A549 (cell line): ENCODE results near the gene SLC25A26. TPM values are rescaled to one million over a fixed set of nuclear protein-coding genes. Genes with fewer than 3 reads are reported as not detected.

Source experiments
- ATAC-seq, 2 experiments: fragments of 200-7000 bp in 1 of 2; fragments of >200 bp in 1 of 2; cut with Nextera tagmentation in 1 of 2; cut with Tn5 transposase in 1 of 2; 3 replicates each; pipeline versions ENCODE4 v1.8.0 to v1.9.1; 2018 to 2020; ENCODE audit warnings: mild to moderate bottlenecking in 1 of 2, moderate library complexity in 1 of 2
- CTCF ChIA-PET: fragments of 300-600 bp; sonication (Branson Sonifier 250); formaldehyde crosslinking; extraction: SDS; loops from one replicate; lab custom pipeline; 2021; ENCODE audit warnings: antibody characterized with exemption, inconsistent platforms; lab: Yijun Ruan, JAX
- POLR2A ChIA-PET: fragments of 350-600 bp; formaldehyde crosslinking; extraction: SDS; loops from one replicate; lab custom pipeline; 2021; ENCODE audit warnings: antibody characterized with exemption, inconsistent platforms; lab: Yijun Ruan, JAX
- DNase-seq, 2 experiments: peaks; one replicate each; pipeline versions ENCODE4 v3.0.0 to v3.0.0-alpha.2; 2011 to 2016; ENCODE audit warnings: low read depth in 1 of 2, low spot score in 1 of 2
- FAIRE-seq: peaks from 2 replicates; lab custom pipeline; 2011; peaks lifted over from hg19 to GRCh38; lab: Jason Lieb, UNC
- H3K27ac ChIP-seq, 2 experiments: fragments of >200 bp; sonication (Bioruptor Twin); formaldehyde crosslinking; 3 replicates each; pipeline ENCODE4 v1.5.1; 2016 to 2017
- H3K4me1 ChIP-seq: fragments of >200 bp; sonication (Bioruptor Twin); formaldehyde crosslinking; 3 replicates; pipeline ENCODE4 v1.6.1; 2016
- H3K4me2 ChIP-seq: fragments of >200 bp; sonication (Bioruptor Twin); formaldehyde crosslinking; 3 replicates; pipeline ENCODE4 v1.6.1; 2016
- H3K4me3 ChIP-seq: fragments of >200 bp; sonication (Bioruptor Twin); formaldehyde crosslinking; 3 replicates; pipeline ENCODE4 v1.5.1; 2016
- H3K9me3 ChIP-seq: fragments of >200 bp; sonication (Bioruptor Twin); formaldehyde crosslinking; 3 replicates; pipeline ENCODE4 v1.6.1; 2016
- ATOH8 ChIP-seq: fragments of 250-450 bp; sonication (Bioruptor Pico); IDR thresholded peaks from 2 replicates; pipeline ENCODE4 v1.5.0; 2020; ENCODE audit warnings: low read depth, mild to moderate bottlenecking, moderate library complexity
- BCL3 ChIP-seq: fragments of >200 bp; sonication (Bioruptor Twin); formaldehyde crosslinking; IDR thresholded peaks from 3 replicates; pipeline ENCODE4 v1.6.1; 2016
- EP300 ChIP-seq, 2 experiments: fragments of >200 bp; sonication (Bioruptor Twin); formaldehyde crosslinking; IDR thresholded peaks; 2 replicates in 1 of 2; 3 replicates in 1 of 2; pipeline ENCODE4 v1.6.1; 2016 to 2017
- ESRRA ChIP-seq: fragments of 150-350 bp; IDR thresholded peaks from 2 replicates; pipeline ENCODE4 v1.6.1; 2014; ENCODE audit warnings: mild to moderate bottlenecking, low read length, borderline replicate concordance
- FOSL2 ChIP-seq, 2 experiments: fragments of 450-650 bp in 1 of 2; fragments of >200 bp in 1 of 2; sonication (Bioruptor Twin) in 1 of 2; formaldehyde crosslinking; IDR thresholded peaks; 2 replicates each; pipeline versions ENCODE4 v1.5.0 to v1.6.1; 2016 to 2020; ENCODE audit warnings: mild to moderate bottlenecking in 1 of 2, moderate library complexity in 1 of 2
- FOXS1 ChIP-seq: fragments of 250-450 bp; sonication (Bioruptor Pico); IDR thresholded peaks from 2 replicates; pipeline ENCODE4 v1.5.0; 2020; ENCODE audit warnings: mild to moderate bottlenecking, moderate library complexity
- HOXA7 ChIP-seq: fragments of 250-450 bp; sonication (Bioruptor Pico); IDR thresholded peaks from 2 replicates; pipeline ENCODE4 v1.5.0; 2020; ENCODE audit warnings: mild to moderate bottlenecking, moderate library complexity
- HOXB13 ChIP-seq: fragments of 250-450 bp; sonication (Bioruptor Pico); IDR thresholded peaks from 2 replicates; pipeline ENCODE4 v1.5.0; 2020; ENCODE audit warnings: low read depth, mild to moderate bottlenecking, moderate library complexity
- KDM5A ChIP-seq: fragments of 200-600 bp; sonication (generic); IDR thresholded peaks from 2 replicates; pipeline ENCODE4 v1.6.1; 2016; ENCODE audit warnings: antibody characterized with exemption, mild to moderate bottlenecking
- MAX ChIP-seq: IDR thresholded peaks from 2 replicates; pipeline ENCODE4 v1.6.1; 2012
- MYC ChIP-seq: IDR thresholded peaks from 2 replicates; pipeline ENCODE4 v1.6.1; 2012; ENCODE audit warnings: mild to moderate bottlenecking, inconsistent platforms, low read length, improper control_type of control experiment, borderline replicate concordance
- NPAS2 ChIP-seq: fragments of 250-450 bp; sonication (Bioruptor Pico); IDR thresholded peaks from 2 replicates; pipeline ENCODE4 v1.8.0; 2022; ENCODE audit warnings: mild to moderate bottlenecking, moderate library complexity, borderline replicate concordance
- POLR2A ChIP-seq: IDR thresholded peaks from 2 replicates; pipeline ENCODE4 v1.6.1; 2012; ENCODE audit warnings: mild to moderate bottlenecking, low read length
- RARB ChIP-seq: fragments of 250-450 bp; sonication (Bioruptor Pico); IDR thresholded peaks from 2 replicates; pipeline ENCODE4 v1.8.0; 2021; ENCODE audit warnings: mild to moderate bottlenecking, moderate library complexity
- REST ChIP-seq: fragments of 200-600 bp; sonication (generic); IDR thresholded peaks from 2 replicates; pipeline ENCODE4 v1.6.1; 2016; ENCODE audit warnings: antibody characterized with exemption, mild to moderate bottlenecking, moderate library complexity
- RNF2 ChIP-seq: fragments of 200-600 bp; sonication (generic); IDR thresholded peaks from 2 replicates; pipeline ENCODE4 v1.6.1; 2016; ENCODE audit warnings: low read depth, mild to moderate bottlenecking, antibody characterized with exemption, moderate library complexity, borderline replicate concordance
- SMC3 ChIP-seq: fragments of >200 bp; sonication (Bioruptor Twin); formaldehyde crosslinking; IDR thresholded peaks from 3 replicates; pipeline ENCODE4 v1.6.1; 2018; ENCODE audit warnings: inconsistent platforms
- ZFP36 ChIP-seq: fragments of 450-650 bp; IDR thresholded peaks from 2 replicates; pipeline ENCODE4 v1.6.1; 2014; ENCODE audit warnings: borderline replicate concordance; ENCODE audit not compliant: partially characterized antibody
- ZSCAN20 ChIP-seq: fragments of 250-450 bp; sonication (Bioruptor Pico); IDR thresholded peaks from 2 replicates; pipeline ENCODE4 v1.8.0; 2022; ENCODE audit warnings: mild to moderate bottlenecking, moderate library complexity
- WGBS: methylation state at CpG from one replicate; pipeline ENCODE4 v1.1.6; 2017; ENCODE audit errors: missing lambda C conversion rate; 5-methylcytosine and 5-hydroxymethylcytosine counted together
- polyA plus RNA-seq, 4 experiments: library from polyadenylated mRNA; depleted of rRNA in 3 of 4; stranded (reverse); fragments of >200 nt; fragmentation: RNase III in 1 of 4; extraction: RNeasy Plus Mini Kit Qiagen cat#74134 plus additional on column Dnase treatment in 1 of 4; gene quantifications; 2 replicates in 3 of 4; 3 replicates in 1 of 4; pipeline ENCODE4 v1.2.3, GENCODE V29; 2011 to 2017
- TF ChIP-seq, protein P1 (sequence below): fragments of >200 bp; sonication (Bioruptor Twin); formaldehyde crosslinking; IDR thresholded peaks from 3 replicates; pipeline ENCODE4 v1.5.1; 2016

Gene SLC25A26
- polyA plus RNA-seq, 2 of the 4 experiments (the other 2 are of a cell fraction), result 13.0 to 30.5 TPM

DNA sequence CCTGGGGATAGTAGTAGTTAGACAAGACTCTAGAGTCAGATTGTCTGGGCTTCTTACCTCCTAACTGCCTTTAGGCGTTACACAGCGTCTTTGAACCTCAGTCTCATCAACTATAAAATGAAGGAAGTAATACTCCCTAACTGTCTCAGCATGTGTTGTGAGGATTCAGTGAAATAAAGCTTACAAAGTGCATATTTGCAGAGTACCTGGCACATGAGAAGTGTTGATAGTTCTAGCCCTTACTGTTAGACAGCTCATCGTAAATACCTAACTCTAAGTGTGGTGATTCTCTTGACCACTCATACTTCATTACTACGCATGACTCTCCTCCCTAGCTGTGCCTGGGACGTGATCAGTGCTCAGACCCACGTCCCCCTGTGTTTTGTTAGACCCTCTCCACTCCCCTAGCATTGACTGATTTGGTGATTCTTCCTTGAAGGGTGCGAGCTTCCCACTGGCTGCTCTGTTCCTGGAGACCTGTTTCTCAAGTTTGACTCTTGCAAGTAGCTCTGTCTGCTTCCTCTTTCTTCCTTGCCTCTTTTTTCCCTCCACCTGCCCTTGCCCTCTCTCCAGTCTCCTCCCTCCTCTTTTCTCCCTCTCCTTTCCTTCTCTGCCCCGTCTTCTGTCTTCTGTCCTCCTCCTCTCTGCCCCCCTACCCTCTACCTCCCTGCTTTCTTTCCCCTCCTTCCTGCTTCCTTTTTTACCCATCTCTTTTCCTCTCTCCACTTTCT is 124.2 kb downstream of the SLC25A26 start:
- Histone ChIP-seq H3K9me3 (no peaks in the 10 kb centered on the region), H3K4me1 (no peaks in the 10 kb centered on the region), H3K27ac (no peak overlapping the region), H3K4me2 (no peak overlapping the region), H3K4me3 (no peak overlapping the region)
- DNase-seq (no peak), FAIRE-seq (no peak), ATAC-seq (no peak)
- TF ChIP-seq KDM5A (no peak), RNF2 (no peak), REST (no peak), ZSCAN20 (CRISPR knock-in tag) (no peak), MYC (no peak), ESRRA (no peak), ATOH8 (no peak), ZFP36 (no peak), NPAS2 (CRISPR knock-in tag) (no peak), BCL3 (no peak)
- POLR2A ChIA-PET, result no interaction called here
- 73% methylated on average over 8 of the region's 8 CpGs for WGBS
- CTCF ChIA-PET, result no interaction called here

DNA sequence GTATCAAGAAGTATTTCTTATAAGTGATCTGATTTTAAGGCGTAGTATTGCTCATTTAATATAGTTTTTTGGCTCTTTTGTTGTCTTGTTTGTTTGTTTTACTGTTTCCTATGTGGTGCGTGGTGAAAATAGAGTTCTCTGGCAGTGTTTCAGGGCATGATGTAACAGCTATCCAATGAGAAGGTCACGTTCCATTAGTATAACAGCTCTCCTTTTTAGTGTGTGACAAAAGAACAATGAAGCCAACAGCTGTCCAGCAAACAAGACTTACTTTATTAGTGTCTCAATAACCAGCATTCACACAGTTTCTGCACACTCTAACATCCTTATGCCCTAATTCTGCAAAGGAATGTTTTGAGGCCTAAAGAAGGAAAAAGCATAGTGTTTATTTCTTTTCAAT is 127.9 kb downstream of the SLC25A26 start:
- Histone ChIP-seq H3K4me1 (no peaks in the 10 kb centered on the region), H3K4me2 (no peak overlapping the region), H3K4me3 (no peak overlapping the region)
- TF ChIP-seq POLR2A, result no peak
- TF ChIP-seq, protein P1, sequence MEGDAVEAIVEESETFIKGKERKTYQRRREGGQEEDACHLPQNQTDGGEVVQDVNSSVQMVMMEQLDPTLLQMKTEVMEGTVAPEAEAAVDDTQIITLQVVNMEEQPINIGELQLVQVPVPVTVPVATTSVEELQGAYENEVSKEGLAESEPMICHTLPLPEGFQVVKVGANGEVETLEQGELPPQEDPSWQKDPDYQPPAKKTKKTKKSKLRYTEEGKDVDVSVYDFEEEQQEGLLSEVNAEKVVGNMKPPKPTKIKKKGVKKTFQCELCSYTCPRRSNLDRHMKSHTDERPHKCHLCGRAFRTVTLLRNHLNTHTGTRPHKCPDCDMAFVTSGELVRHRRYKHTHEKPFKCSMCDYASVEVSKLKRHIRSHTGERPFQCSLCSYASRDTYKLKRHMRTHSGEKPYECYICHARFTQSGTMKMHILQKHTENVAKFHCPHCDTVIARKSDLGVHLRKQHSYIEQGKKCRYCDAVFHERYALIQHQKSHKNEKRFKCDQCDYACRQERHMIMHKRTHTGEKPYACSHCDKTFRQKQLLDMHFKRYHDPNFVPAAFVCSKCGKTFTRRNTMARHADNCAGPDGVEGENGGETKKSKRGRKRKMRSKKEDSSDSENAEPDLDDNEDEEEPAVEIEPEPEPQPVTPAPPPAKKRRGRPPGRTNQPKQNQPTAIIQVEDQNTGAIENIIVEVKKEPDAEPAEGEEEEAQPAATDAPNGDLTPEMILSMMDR, result no peak
- no peak for TF ChIP-seq RARB (CRISPR knock-in tag)
- TF ChIP-seq FOXS1 (CRISPR knock-in tag), result no peak
- no peak for TF ChIP-seq FOSL2 (IDR thresholded peaks at IDR 0.05)
- TF ChIP-seq FOSL2 (CRISPR knock-in tag; IDR thresholded peaks at IDR 0.05), result no peak
- no peak for TF ChIP-seq HOXA7
- TF ChIP-seq HOXB13 (CRISPR knock-in tag), result no peak
- no peak for TF ChIP-seq SMC3
- TF ChIP-seq MYC, result no peak
- no peak for TF ChIP-seq MAX
- no peak for TF ChIP-seq EP300 (IDR thresholded peaks at IDR 0.05)
- TF ChIP-seq, all 56 proteins: peak for 0
- WGBS, result 79% methylated on average over 3 of the region's 3 CpGs
- ChIA-PET POLR2A (no interaction called here), CTCF (no interaction called here)
- ATAC-seq (no peak), DNase-seq (no peak), FAIRE-seq (no peak)
- Histone ChIP-seq H3K9me3 (no peaks in the 10 kb centered on the region), H3K27ac (no peak overlapping the region)
